ENCODE results near the gene BCR. TPM values are rescaled to one million over a fixed set of nuclear protein-coding genes. Genes with fewer than 3 reads are reported as not detected.

The BCR gene
- polyA plus RNA-seq, 1 experiment: 24.0 TPM

DNA sequence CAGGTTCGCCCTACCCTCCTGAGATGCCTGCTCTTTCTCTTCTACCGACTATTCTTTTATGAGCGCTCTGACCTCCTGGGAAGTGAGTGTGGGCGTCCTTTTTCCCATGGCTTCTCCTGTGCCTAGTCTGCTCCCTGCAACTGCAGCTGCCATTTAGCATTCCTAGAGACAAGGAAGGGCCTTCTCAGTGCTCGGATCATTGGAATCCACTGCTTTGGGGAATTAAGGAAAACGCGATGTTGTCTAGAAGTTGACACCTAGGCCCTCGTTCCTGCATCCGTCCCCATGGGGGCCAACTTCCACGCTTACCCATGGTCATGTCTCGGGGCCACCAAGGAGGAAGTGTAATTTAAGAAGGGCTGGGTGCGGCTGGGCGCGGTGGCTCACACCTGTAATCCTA is 95.4 kb downstream of the BCR start:
- ChIA-PET CTCF (interaction anchor here (1.1 to 30.2 kb wide), 3 partner anchors 15 to 96 kb away, joined by 3 to 670 read pairs (median 7); partner anchors contain the start of gene BCR), POLR2A (no interaction called here)
- TF ChIP-seq, protein P1, sequence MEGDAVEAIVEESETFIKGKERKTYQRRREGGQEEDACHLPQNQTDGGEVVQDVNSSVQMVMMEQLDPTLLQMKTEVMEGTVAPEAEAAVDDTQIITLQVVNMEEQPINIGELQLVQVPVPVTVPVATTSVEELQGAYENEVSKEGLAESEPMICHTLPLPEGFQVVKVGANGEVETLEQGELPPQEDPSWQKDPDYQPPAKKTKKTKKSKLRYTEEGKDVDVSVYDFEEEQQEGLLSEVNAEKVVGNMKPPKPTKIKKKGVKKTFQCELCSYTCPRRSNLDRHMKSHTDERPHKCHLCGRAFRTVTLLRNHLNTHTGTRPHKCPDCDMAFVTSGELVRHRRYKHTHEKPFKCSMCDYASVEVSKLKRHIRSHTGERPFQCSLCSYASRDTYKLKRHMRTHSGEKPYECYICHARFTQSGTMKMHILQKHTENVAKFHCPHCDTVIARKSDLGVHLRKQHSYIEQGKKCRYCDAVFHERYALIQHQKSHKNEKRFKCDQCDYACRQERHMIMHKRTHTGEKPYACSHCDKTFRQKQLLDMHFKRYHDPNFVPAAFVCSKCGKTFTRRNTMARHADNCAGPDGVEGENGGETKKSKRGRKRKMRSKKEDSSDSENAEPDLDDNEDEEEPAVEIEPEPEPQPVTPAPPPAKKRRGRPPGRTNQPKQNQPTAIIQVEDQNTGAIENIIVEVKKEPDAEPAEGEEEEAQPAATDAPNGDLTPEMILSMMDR (IDR thresholded peaks at IDR 0.05; ENCODE audit: insufficient read depth, low read depth, low read length): no peak
- Histone ChIP-seq H3K27me3 (ENCODE audit: control insufficient read depth, insufficient read depth, low read length) (no peaks in the 10 kb centered on the region), H3K36me3 (ENCODE audit: control insufficient read depth, insufficient read depth, low read length) (peaks cover 24% of the 10 kb centered on the region), H3K4me3 (ENCODE audit: low read depth, low read length) (no peak overlapping the region)
- DNase-seq (ENCODE audit: low read depth): no peak

DNA sequence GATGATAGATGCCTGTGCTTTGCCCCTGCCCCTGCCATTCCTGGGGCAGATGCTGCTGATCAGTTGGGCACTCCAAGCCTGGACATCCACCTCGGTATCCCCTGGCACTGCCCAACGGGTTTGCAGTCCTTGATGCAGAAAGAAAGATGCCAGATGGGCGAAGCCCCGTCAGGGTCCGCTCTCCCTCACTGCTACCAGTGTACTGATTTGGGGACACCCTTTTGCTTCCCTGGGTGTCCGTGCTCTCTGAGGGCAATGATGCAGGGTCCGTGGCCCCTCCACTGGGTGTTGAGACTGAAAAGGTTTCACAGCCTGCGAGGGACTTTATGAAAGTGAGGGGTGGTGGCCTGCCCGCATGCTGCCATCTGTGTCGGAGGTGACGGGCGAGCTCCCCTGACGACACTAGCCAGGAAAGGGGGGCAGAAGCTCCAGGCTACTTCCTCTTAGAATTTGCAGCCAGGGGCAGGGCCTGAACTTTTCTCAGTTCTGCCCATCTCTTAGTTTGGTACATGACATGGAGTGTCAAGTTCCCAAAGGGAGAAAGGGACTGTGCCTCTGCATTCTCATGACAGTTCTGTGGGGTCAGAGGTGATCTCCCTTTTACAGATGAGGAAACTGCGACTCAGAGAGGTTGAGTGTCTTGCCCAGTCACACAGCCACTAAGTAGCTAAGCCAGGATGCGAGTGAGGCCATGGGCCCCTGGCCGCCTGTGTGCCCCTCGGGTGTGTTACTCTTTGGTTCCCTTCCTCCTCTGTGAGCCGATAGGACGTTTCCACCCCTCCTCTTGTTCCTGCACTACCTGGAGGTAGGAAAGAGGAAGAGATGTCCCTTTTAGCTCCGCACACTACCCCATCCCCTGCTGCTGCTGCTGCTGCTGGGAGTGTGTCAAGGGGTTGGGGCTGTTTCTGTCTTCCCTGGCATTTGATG is 96.6 kb downstream of the BCR start:
- POLR2A ChIA-PET: no interaction called here
- H3K36me3 ChIP-seq (ENCODE audit: control insufficient read depth, insufficient read depth, low read length): peaks cover 21% of the 10 kb centered on the region

DNA sequence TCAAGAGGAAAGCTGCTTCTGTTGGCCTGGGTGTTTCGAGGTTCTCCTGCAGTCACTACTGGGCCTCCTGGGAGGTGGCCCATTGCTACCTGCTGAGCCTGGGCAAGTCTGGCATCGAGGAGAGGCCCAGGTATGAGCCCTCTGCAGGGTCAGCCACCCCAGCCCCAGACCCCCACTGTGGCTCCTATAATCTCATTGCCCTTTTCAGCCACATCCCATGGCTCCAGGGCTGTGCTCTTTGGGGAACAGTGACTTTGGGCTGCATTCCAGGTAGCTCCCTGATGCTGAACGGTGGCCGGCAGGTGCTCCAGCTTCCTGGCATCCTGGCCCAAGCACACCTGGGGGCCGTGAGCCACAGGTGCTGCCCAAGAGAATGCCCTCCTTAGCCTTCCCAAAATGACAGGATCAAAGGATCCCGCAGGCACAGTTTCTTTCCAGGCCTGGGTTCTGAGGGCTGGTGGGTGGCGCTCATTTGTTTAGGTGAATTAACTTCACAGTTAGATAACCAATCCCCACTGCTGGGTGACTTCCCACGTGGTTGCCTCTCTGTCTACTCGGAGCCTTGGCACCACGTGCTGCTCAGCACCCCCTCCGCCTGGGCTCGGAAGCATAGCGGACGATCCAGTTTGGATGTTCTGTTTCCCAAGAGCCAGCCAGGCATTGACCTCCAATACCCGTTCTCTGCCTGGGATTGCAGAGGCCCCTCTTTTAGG is 97.4 kb downstream of the BCR start:
- POLR2A ChIA-PET: no interaction called here
- no peak for DNase-seq (ENCODE audit: low read depth)
- CTCF ChIA-PET: interaction anchor here (1.1 to 30.2 kb wide), 3 partner anchors 12 to 98 kb away, joined by 3 to 670 read pairs (median 5); partner anchors contain the start of gene BCR
- TF ChIP-seq, protein P1 (IDR thresholded peaks at IDR 0.05; ENCODE audit: insufficient read depth, low read depth, low read length): no peak
- Histone ChIP-seq H3K27me3 (ENCODE audit: control insufficient read depth, insufficient read depth, low read length) (no peaks in the 10 kb centered on the region), H3K36me3 (ENCODE audit: control insufficient read depth, insufficient read depth, low read length) (peaks cover 19% of the 10 kb centered on the region), H3K4me3 (ENCODE audit: low read depth, low read length) (no peak overlapping the region)

More for the DNA sequence above, 96.6 kb downstream of the BCR start:
- no peak for DNase-seq (ENCODE audit: low read depth)
- no peaks in the 10 kb centered on the region for H3K27me3 ChIP-seq (ENCODE audit: control insufficient read depth, insufficient read depth, low read length)
- H3K4me3 ChIP-seq (ENCODE audit: low read depth, low read length): no peak overlapping the region
- CTCF ChIA-PET: interaction anchor here (1.0 to 30.2 kb wide), 3 partner anchors 8 to 98 kb away, joined by 3 to 670 read pairs (median 3); partner anchors contain the start of gene BCR
- TF ChIP-seq, protein P1 (IDR thresholded peaks at IDR 0.05; ENCODE audit: insufficient read depth, low read depth, low read length): no peak

DNA sequence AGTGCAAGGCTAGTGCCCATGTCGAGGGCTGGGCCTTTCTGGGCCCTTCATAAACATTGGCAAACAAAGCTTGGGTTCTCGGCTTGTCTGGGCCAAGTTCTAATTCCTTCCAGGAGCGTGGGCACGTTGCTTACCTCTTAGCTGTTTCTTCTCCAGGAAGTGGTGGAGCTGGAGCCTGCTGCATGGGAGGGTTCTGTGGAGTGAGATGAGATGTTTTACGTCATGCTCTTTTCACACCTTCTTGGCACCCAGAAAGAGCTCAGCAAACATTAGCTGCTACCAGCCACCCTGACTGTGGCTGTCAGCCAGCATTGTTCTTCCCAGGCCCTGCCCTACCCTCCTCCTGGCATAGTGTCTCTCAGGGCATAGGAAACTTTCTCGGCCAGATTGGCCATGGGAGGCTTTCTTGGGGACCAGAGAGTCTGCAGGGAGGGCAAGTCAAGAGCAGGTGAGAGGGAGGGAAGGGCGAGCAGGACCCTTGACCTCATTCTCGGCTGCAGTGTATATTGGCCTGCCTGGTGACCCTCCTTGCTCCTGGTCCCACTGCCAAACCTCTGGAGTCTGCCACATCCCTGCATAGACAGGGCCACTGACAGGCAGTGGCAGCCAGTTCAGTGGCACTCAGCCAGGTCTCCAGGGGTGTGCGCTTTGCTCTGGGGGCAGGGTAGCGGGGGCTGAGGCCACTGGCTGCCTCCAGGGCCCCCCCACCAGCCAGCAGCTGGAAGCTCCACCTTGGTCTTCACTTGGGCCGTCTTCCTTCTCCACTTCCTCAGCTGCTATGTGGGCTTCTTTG is 98.8 kb downstream of the BCR start:
- no peaks in the 10 kb centered on the region for H3K27me3 ChIP-seq (ENCODE audit: control insufficient read depth, insufficient read depth, low read length)
- TF ChIP-seq, protein P1 (IDR thresholded peaks at IDR 0.05; ENCODE audit: insufficient read depth, low read depth, low read length): no peak
- no peak overlapping the region for H3K4me3 ChIP-seq (ENCODE audit: low read depth, low read length)
- ChIA-PET CTCF (interaction anchor here (1.0 to 30.2 kb wide), 4 partner anchors 11 to 100 kb away, joined by 3 to 670 read pairs (median 4); partner anchors contain the start of gene BCR), POLR2A (no interaction called here)
- H3K36me3 ChIP-seq (ENCODE audit: control insufficient read depth, insufficient read depth, low read length): peaks cover 13% of the 10 kb centered on the region
- no peak for DNase-seq (ENCODE audit: low read depth)
